NCI-H2227 (cell line): ENCODE measurements around the gene IL10RA.
"Not testable (repeated sequence)": the region's sequence is repeated elsewhere in the genome, so short reads cannot be mapped to it uniquely, and the experiment has no call there.

ENCODE experiments used
- DNase-seq: peaks from one replicate; lab custom pipeline; 2025; ENCODE audit not compliant: unreplicated experiment; lab: John Stamatoyannopoulos, UW

IL10RA gene

DNA sequence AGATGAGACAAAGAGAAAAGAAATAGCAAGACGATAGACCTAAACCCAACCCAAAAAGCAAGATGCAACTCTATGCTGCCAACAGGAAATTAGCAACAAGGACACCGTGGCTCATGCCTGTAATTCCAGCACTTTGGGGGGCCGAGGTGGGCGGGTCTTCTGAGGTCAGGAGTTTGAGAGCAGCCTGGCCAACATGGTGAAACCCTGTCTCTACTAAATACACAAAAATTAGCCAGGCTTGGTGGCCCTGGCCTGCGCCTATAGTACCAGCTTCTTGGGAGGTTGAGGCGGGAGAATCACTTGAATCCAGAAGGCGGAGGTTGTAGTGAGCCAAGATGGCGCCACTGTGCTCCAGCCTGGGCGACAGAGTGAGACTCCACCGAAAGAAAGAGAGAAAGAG lies 24.3 kb upstream of the IL10RA start:
- no peak for DNase-seq

DNA sequence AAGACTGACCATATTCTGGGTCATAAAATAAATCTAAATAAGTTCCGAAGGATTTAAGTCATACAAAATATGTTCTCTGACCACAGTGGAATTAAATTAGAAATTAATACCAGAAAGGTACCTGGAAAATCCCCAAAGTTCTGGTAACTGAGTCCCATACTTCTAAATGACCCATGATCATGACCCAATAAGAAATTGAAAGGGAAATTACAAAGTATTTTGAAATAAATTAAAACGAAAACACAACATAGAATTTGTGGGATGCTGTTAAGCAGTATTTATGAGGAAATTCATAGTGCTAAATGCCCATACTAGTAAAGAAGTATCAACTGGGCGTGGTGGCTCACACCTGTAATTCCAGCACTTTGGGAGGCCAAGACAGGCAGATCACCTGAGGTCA lies 23.4 kb upstream of the IL10RA start:
- no peak for DNase-seq

DNA sequence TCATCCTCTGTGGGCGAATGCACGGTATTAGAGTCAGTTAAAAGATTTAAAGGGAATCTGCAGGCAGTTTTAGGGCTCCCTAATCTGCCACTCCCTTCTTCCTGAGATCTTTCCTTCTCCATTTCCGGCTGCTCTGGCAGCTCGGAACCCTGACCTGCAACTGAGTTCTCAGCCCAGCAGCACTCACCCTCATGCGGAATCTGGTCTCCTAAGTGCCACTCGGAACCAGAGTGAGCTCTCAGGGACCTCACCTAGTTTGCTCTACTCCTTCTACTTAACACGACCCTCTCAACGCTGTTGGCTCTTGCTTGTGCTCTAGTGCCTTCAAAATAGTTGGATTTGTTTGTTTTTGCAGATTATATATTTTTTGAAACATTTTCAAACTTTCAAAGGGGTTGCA lies 19.3 kb upstream of the IL10RA start:
- no peak for DNase-seq

DNA sequence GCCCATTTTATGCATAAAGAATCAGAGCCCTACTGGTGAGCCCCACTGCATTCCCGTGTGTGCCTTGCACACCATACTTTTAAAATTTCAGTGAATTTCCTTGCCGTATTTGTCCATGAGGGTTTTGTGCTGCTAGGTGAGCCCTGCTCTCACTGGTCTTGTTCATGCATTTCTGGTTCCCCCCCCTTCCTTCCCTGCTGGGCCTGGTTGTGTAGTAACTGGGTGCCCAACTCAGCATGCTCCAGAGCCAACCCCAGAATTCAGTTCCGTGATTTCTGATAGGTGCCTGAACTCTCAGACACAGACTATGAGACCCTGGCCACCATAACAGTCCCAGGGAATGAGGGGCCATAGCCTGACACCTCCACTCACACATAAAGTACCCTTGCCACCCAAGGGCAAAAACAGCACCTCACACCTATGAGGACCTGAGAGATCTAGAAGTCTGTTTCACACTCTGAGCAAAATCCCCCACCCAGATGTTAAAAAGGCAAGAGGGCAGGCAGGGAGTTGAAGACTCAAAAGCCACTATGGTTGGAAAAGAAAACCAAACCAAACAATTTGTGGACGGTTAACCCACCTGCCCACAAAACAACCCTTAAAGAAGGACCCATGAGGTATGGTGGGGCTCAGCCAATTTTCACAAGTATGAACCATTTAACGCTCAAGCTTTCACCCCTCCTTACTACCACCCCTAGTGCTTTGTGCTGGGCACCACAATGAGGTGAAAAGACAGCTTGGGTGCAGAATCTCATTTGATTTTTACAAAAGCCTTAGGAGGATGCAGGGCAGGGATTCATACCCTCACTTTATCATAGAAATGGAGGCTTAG lies 16.8 kb upstream of the IL10RA start:
- no peak for DNase-seq

DNA sequence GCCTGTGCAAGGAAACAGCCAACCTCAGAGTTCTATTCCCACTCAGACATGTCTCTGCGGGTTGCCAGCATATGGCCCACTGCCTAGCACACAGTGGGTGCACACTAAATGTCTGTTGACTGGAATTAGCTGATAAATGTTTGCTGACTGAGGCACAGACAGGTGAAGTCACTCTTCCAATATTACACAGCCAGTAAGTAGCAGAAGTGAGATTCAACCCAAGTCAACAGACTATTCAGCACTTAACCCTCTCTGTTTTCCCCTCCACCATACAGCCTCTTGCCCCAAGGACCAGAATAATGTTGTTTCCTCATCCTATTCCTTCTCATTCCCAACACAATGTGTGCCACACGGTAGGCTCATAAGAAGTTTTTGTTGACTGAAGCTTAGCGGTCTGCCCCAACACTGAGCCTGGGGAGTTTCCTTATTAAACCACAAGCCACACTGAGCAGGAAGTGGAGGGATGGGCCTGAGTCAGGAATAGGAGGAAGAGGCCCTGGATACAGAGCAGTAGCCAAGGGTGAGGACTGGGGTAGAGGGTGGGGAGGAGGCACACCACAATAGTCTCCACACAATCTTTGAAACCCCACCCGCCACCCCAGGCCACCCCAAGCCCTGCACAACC lies 15.7 kb upstream of the IL10RA start:
- DNase-seq = no peak

DNA sequence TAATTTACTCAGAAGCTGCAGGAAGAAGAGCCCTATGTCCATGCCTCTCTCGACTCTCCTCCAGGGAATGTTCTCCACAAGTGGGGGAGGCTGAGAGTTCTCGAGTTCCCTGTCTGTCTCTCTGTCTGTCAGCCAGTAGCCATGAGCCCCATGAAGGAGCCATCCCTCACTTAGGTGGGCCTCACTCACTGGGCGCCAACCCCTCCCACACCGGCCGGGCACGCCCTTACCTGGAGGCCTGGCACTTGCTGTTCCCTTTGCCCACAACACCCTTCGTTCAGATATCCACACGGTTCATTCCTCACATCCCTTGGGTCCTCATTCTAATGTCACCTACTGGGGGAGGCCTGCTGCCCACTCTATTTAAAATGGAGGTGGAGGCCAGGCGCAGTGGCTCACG lies 14.2 kb upstream of the IL10RA start:
- no peak for DNase-seq

DNA sequence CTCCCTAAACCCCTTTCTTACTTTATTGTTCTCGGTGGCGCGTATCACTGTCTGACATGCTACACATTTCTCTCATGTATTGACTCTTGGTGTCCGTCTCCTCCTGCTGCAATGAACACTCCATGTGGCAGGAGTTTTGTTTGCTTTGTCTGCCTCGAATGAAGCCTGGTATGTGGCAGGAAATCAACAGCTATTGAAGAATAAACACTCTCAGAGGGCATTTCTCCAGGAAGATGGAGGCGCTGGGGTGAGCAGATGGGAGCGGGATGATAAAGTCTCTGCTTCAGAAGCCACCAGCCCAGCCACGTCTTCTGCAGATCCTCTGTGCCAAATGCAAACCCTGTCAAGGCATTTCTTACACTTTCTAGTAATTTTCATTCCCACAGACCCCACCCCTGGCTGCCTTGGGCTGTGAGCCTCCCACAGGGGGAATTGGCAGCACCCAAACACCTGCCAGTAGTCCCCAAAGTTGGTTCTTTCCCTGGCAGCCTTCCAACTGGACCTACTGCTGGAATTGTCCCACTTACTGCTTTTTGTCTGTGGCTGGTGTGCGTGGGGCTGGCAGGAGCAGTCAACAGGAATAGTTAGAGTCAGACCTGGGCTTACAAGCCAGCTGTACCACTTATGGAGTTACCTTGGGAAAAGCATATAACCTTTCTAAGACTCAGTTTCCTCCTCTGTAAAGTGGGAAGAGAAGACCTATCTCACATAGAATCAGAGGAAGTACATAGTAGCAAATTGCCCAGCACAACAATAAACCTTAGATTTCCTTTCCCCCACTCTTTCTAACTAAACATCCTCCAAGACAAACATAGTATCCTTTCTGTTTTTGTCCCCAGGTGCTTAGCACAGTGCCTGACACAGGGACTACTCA lies 13.3 kb upstream of the IL10RA start:
- no peak for DNase-seq

DNA sequence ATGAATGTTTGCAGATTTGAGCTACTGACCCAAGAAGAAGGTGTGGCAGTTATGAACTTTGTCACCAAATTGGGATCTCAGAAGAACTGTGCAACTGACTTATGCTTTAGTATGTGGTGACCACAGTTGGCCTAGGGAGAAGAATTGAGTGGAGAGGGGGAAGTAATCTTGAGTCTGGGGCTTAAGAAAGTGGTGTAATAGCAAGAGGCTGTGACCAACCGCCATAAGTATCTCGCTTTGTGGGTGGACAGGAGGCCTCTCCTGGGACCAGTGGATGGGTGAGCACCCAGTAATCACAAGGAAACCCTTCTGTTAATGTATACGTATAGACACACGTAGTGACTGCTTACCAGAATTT lies 12.7 kb upstream of the IL10RA start:
- no peak for DNase-seq

DNA sequence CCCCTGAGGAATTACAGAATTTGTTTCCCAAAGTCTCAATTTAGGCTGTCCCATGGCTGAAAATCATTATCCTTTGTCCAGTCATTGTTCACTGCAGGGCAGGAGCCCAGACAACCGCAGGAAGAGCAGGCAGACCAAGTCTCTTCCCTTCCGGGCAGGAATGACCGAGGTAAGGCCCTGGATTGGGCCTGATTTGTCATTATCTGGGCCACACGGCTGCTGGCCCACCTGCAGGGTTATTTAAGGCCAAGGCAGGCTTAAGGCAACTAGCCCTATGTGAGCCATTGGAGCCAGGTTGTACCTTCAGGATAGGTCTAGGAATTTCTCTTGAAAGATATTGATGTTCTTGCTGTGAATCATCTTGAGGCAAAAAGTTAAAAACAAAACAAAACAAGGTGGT lies 9.7 kb upstream of the IL10RA start:
- no peak for DNase-seq

DNA sequence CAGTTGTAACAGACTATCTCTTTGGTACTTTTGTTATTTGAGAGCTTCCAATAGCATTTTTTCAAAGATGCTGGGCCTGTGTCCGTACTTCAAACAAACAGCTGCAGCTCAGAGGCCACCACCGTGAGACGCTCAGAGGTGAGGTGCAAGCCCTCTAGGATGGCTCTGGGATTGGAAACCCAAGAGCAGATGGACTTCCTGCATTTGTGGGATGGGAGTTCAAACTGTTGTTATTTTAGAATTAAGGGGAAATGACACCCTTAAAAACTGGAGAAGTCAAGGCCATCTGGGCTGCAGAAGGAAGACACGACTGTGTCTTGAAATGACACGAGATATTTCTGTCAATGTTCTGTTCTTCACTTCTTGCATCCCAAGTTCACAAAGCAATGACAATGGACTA lies 9.2 kb upstream of the IL10RA start:
- no peak for DNase-seq

DNA sequence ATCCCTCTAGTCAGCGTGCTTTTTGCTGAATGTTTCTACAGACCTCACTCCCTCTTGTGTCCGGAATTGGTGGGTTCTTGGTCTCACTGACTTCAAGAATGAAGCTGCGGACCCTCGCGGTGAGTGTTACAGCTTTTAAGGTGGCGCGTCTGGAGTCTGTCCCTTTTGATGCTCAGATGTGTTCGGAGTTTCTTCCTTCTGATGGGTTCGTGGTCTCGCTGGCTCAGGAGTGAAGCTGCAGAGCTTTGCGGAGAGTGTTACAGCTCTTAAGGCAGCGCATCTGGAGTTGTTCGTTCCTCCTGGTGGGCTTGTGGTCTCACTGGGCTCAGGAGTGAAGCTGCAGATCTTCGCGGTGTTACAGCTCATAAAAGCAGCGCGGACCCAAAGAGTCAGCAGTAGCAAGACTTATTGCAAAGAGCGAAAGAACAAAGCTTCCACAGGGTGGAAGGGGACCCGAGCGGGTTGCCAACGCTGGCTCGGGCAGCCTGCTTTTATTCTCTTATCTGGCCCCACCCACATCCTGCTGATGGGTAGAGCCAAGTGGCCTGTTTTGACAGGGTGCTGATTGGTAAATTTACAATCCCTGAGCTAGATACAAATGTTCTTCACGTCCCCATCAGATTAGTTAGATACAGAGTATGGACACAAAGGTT lies 8.5 kb upstream of the IL10RA start:
- not testable (repeated sequence) for DNase-seq

DNA sequence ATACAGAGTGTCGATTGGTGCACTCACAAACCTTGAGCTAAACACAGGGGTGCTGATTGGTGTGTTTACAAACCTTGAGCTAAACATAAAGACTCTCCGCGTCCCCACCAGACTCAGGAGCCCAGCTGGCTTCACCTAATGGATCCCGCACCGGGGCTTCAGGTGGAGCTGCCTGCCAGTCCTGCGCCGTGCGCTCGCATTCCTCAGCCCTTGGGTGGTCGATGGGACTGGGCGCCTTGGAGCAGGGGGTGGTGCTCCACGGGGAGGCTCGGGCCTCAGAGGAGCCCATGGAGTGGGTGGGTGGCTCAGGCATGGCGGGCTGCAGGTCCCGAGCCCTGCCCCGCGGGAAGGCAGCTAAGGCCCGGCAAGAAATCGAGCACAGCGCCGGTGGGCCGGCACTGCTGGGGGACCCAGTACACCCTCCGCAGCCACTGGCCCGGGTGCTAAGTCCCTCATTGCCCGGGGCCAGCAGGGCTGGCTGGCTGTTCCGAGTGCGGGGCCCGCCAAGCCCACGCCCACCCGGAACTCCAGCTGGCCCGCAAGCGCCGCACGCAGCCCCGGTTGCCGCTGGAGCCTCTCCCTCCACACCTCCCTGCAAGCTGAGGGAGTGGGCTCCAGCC lies 7.8 kb upstream of the IL10RA start:
- not testable (repeated sequence) for DNase-seq

DNA sequence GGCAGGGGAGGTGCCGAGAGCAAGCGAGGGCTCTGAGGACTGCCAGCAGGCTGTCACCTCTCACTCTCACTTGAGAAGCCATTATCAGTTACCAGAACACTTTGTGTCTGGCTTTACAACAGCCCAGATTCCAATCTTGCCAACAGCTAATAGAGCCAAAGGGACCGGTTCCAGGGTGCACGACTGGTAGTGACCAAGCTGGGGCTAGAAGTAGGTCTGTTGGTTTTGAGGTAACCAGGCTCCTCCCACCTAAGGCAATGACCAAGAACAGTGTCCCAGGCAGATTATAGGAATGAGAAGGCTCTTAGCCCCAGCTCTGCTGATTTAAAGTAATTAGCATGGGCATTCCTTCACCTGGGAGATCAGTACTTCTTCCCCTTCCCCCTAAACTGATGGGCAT lies 7.2 kb upstream of the IL10RA start:
- DNase-seq = no peak

DNA sequence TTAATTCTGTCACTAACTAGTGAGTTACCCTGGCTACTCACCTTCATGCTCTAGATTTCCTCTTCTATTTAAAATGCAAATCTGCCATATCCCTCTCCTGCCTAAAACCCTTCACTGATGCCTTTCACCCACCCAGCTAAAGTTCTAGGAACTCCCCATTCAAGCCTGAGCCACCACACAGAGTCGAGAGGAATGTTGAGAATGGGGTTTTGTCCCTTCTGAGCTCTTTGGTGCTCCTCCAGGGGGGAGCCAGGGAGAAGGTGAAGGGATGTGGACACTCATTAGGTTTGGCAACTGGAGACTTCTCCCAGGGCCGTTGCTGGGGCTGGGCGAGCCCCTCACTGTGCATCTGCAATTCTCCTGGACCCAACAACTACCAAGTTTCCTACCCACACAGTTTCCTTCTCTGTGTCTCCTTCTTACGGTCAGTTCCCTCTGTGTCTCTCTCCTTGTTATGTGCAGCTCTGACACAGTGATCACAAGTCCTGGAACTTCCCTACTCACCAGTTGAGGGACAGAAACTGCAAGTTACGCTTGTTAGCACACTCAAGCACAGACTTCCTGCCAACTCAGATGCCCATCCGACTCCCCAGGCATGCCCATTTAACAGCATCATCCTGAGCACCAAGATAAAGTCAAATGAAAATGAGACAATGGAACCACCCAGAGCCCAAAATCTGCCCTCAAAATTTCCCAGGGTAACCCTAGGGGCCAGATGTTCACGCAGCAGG lies 6.5 kb upstream of the IL10RA start:
- no peak for DNase-seq

DNA sequence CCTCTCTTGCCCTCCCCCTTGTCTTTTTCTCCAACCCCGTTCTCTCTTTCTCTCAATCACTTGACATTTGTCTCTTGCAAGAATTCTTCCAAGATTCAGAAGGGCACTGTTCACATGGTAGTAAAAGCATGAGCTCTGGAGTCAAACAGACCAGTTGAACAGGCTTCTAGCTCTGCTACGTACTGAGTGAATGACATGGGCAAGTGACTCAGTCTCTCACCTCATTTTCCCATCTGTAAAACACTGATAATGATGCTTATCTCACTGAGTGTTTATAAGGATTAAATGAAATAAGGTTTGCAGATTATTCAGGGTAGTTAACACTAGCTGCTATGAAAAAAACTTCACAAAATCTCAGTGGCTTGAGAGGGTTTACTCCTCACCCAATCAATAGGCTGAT lies 5.9 kb upstream of the IL10RA start:
- DNase-seq = no peak

DNA sequence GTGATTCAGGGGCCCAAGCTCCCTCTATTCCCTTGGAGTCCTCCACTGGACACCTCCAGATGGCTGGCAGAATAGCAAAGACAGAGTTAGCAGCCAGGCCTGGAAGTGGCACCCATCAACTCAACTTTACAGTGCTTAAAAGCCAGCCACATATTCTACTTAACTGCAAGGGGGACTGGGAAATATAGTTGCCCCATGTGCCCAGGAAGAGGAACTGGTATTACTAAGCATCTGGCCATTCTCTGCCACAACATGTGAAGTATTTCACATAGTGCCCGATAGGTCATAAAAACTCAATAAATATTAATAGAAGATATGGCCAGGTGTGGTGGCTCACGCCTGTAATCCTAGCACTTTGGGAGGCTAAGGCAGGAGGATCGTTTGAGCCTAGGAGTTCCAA lies 5.5 kb upstream of the IL10RA start:
- DNase-seq = no peak

DNA sequence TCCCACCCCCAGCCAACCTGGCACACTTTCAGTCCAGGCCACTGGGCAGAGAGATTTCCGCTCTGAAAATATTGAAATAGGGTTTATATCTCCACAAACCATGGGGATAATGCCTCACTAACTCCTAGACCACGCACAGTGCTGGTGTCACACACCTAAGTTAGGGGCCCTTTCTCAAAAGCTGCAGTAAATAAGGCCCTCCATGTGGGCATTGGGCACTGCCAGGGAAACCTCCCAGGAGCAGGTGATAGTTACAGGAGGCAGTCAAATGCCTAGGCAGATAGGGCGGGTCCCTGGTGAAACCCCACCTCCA lies 3.1 kb upstream of the IL10RA start:
- DNase-seq = no peak

DNA sequence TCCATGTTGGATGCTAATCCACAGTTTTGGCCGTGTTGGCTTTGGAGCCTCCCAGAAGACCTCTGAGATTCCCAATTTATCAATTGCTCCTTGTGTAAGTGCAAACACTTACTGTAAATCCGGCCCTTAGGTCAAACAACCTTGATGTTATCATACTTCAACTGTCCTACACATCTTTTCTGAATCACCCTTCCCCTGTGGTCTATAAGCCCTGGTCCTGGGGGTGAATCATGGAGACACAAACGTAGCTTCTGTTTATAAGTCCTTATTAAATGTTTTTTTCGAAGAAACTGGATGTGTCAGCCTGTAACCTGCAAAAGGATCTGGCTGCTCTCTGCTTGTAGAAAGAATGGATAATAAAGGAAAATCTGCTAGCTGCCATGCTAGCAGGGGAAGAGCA lies 1.7 kb upstream of the IL10RA start:
- DNase-seq = no peak

DNA sequence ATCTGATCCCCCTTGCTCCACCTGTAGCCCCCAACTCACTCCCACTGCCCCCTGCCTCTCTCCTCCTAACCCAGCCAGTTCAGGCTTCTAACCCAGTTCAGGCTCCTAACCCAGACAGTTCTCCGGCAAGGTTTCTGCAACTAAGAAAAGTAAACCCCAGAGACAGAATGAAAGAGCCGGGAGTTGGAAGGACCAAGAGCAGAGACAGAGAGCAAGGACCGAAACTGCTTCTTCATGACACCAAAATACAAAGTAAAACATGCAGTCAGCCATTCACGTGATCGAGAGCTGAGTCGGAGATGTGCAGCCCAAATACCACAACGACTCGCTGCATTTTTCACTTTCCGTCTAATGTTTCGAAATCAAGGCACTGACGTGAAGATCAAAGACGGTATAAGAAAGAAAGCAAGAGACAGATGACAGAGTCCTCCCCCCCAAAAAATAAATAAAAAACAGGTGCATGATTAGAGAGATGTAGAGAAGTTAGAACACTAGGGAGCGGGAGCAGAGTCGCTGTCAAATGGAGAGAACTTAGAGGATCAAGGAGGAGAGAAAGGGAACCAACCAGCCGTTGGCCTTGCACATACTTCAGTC lies 884 bp downstream of the IL10RA start:
- DNase-seq = peak; percentile 4
